Measurements from ENCODE around the gene KRTAP10-4. TPM values are rescaled to one million over a fixed set of nuclear protein-coding genes. Genes with fewer than 3 reads are reported as not detected.
"Not testable (repeated sequence)": the region's sequence is repeated elsewhere in the genome, so short reads cannot be mapped to it uniquely, and the experiment has no call there.

Gene KRTAP10-4
- total and polyA plus RNA-seq, 4 donors, result not detected

DNA sequence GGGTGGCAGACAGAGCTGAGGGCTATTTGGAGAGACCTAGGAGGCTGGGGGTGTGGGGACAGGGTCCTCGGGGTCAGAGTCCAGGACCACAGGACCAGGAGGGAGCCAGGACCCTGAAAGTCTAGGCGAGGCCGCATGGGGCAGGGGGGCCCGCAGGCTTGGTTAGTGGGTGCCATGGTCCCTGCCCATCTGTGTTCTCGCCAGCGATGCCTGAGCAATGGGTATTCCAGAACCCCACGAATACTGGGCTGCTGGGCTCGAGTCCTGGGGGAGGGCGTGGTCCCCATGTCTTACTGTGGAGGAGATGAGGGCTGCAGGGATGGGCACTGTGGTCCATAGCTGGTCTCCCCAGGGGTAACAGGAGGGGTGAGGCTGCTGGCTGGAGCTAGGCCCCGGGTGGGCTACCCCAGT, 16.8 kb downstream of the KRTAP10-4 start:
- 81% methylated on average over 10 of the region's 10 CpGs for WGBS
- H3K4me1 ChIP-seq (ENCODE audit: control insufficient read depth in 4 of 4, insufficient read depth in 4 of 4, low read length in 3 of 4), result peaks cover 1 to 27% (median 16%) of the 10 kb centered on the region in 4 donors
- no peaks in the 10 kb centered on the region for H3K36me3 ChIP-seq (ENCODE audit: control insufficient read depth in 4 of 4, insufficient read depth in 3 of 4, low read depth in 1 of 4, low read length in 3 of 4)
- no peak for DNase-seq (ENCODE audit: low spot score)
- H3K4me3 ChIP-seq (ENCODE audit: low read depth in 1 of 3, low read length in 3 of 3), result no peak overlapping the region
- TF ChIP-seq, protein P1, sequence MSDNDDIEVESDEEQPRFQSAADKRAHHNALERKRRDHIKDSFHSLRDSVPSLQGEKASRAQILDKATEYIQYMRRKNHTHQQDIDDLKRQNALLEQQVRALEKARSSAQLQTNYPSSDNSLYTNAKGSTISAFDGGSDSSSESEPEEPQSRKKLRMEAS (IDR thresholded peaks at IDR 0.05), result no peak
- TF ChIP-seq YY1 (IDR thresholded peaks at IDR 0.05) (no peak), HNF4A (conservative IDR thresholded peaks at IDR 0.05) (no peak), TAF1 (conservative IDR thresholded peaks at IDR 0.05) (no peak)
- no peaks in the 10 kb centered on the region for H3K27me3 ChIP-seq (ENCODE audit: control insufficient read depth in 4 of 4, insufficient read depth in 4 of 4, low read length in 3 of 4)
- H3K9me3 ChIP-seq (ENCODE audit: control insufficient read depth in 4 of 4, low read length in 3 of 4), result peaks cover 0 to 6% (median 0%) of the 10 kb centered on the region in 4 donors
- no peak overlapping the region for H3K27ac ChIP-seq (ENCODE audit: low read depth in 1 of 2, low read length in 2 of 2)
- H3K9ac ChIP-seq (ENCODE audit: low read depth in 1 of 2, low read length in 2 of 2), result no peak overlapping the region

GRCh38 chr21:44590897-44591800, 17.6 kb downstream of the KRTAP10-4 start:
- not testable (repeated sequence) for H3K36me3 ChIP-seq (ENCODE audit: control insufficient read depth in 4 of 4, insufficient read depth in 3 of 4, low read depth in 1 of 4, low read length in 3 of 4); H3K27me3 ChIP-seq (ENCODE audit: control insufficient read depth in 4 of 4, insufficient read depth in 4 of 4, low read length in 3 of 4)

DNA sequence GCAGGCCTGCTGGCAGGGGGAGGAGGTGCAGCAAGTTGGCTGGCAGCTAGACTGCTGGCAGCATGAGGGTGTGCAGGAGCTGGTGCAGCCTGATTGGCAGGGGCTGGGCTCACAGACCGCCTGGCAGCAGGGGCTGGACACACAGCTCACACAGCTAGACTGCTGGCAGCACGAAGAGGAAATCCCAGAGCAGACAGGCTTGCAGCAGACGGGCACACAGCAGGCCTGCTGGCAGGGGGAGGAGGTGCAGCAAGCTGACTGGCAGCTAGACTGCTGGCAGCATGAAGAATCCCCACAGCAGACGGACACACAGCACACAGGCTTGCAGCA, 18.2 kb downstream of the KRTAP10-4 start:
- H3K27ac ChIP-seq (ENCODE audit: low read depth in 1 of 2, low read length in 2 of 2); H3K9me3 ChIP-seq (ENCODE audit: control insufficient read depth in 4 of 4, low read length in 3 of 4); H3K36me3 ChIP-seq (ENCODE audit: control insufficient read depth in 4 of 4, insufficient read depth in 3 of 4, low read depth in 1 of 4, low read length in 3 of 4); H3K27me3 ChIP-seq (ENCODE audit: control insufficient read depth in 4 of 4, insufficient read depth in 4 of 4, low read length in 3 of 4); H3K4me3 ChIP-seq (ENCODE audit: low read depth in 1 of 3, low read length in 3 of 3); H3K9ac ChIP-seq (ENCODE audit: low read depth in 1 of 2, low read length in 2 of 2); DNase-seq (ENCODE audit: low spot score): not testable (repeated sequence)
- 34% methylated on average over 4 of the region's 4 CpGs for WGBS
- H3K4me1 ChIP-seq (ENCODE audit: control insufficient read depth in 4 of 4, insufficient read depth in 4 of 4, low read length in 3 of 4), result peaks cover 1 to 27% (median 16%) of the 10 kb centered on the region in 4 donors

More at GRCh38 chr21:44590897-44591800, 17.6 kb downstream of the KRTAP10-4 start:
- WGBS, result 68% methylated on average over 18 of the region's 19 CpGs
- not testable (repeated sequence) for H3K9ac ChIP-seq (ENCODE audit: low read depth in 1 of 2, low read length in 2 of 2); DNase-seq (ENCODE audit: low spot score); H3K4me3 ChIP-seq (ENCODE audit: low read depth in 1 of 3, low read length in 3 of 3); H3K27ac ChIP-seq (ENCODE audit: low read depth in 1 of 2, low read length in 2 of 2); H3K9me3 ChIP-seq (ENCODE audit: control insufficient read depth in 4 of 4, low read length in 3 of 4)
- H3K4me1 ChIP-seq (ENCODE audit: control insufficient read depth in 4 of 4, insufficient read depth in 4 of 4, low read length in 3 of 4), result peaks cover 1 to 27% (median 16%) of the 10 kb centered on the region in 4 donors

DNA sequence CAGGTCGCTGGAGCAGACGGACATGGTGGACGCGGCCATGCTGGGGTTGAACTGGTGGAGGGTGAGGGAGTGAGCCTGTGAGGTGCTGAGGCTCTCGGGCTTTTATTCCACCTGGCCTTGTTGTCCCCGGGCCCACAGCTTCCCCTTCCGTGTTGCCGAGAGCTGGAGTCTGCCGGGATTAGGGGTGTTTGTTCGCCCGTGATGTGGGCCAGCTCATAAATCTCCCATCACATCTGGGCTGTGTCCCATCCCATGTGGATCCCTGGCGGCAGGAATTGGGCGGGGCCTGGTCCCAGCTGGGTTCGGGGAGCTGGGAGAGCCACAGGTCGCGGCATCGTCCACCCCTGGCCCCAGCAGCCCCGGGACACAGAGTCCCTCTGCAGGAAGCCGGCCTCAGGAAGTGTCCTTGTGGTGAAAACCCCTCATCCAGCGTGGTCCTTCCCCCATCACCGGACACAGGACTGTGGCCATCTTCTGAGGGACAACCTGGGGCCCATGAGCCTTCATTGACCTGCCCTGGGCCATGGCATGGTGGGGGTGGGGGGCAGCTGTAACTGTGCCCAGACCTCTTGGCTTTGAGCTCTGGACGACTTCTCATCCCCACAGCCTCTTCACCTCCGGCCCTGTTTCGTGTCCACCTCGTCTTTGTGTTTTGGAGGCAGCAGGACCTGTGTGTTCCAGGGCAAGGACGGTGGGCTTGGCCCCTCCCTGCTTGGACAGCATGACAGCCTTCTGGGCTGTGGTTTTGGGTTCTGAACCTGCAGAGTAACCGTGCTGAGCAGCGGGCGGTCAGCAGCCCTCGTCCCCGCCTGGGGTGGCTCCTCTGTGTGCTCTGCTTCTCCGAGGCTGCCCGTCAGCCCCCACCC, 19.1 kb downstream of the KRTAP10-4 start, which contains the start of gene KRTAP10-6:
TSS of gene KRTAP10-6 (minus strand) at position 60 of the 866 bp plus-strand sequence. CDS start at position 39, 21 bp downstream.
- no peak within 1 kb of the TSS for H3K9ac ChIP-seq (ENCODE audit: low read depth in 1 of 2, low read length in 2 of 2)
- peaks cover 1 to 27% (median 16%) of the 10 kb centered on the region in 4 donors for H3K4me1 ChIP-seq (ENCODE audit: control insufficient read depth in 4 of 4, insufficient read depth in 4 of 4, low read length in 3 of 4)
- peak within 1 kb of the TSS; percentile 55 to 65 for H3K27ac ChIP-seq (ENCODE audit: low read depth in 1 of 2, low read length in 2 of 2)
- no peak for TF ChIP-seq EGR1 (IDR thresholded peaks at IDR 0.05; ENCODE audit: low read depth in 2 of 2)
- no peak for TF ChIP-seq ATF3 (IDR thresholded peaks at IDR 0.05)
- TF ChIP-seq, protein P1 (IDR thresholded peaks at IDR 0.05), result no peak
- TF ChIP-seq RAD21 (IDR thresholded peaks at IDR 0.05), result no peak
- TF ChIP-seq CTCF (IDR thresholded peaks at IDR 0.05; ENCODE audit: low read depth, low read length, missing input control), result no peak
- no peak for TF ChIP-seq GABPA (IDR thresholded peaks at IDR 0.05 in 1 of 2, conservative IDR thresholded peaks at IDR 0.05 in 1 of 2)
- TF ChIP-seq HNF4A (conservative IDR thresholded peaks at IDR 0.05), result no peak
- TF ChIP-seq REST (IDR thresholded peaks at IDR 0.05), result no peak
- TF ChIP-seq YY1 (IDR thresholded peaks at IDR 0.05), result no peak
- TF ChIP-seq JUND (IDR thresholded peaks at IDR 0.05), result no peak
- no peak for TF ChIP-seq TAF1 (conservative IDR thresholded peaks at IDR 0.05)
- no peak for TF ChIP-seq FOXA2 (IDR thresholded peaks at IDR 0.05)
- TF ChIP-seq FOXA1 (IDR thresholded peaks at IDR 0.05), result no peak
- no peaks in the 10 kb centered on the region for H3K27me3 ChIP-seq (ENCODE audit: control insufficient read depth in 4 of 4, insufficient read depth in 4 of 4, low read length in 3 of 4)
- H3K9me3 ChIP-seq (ENCODE audit: control insufficient read depth in 4 of 4, low read length in 3 of 4), result no peaks in the 10 kb centered on the region
- peak; percentile 32 for DNase-seq (ENCODE audit: low spot score)
- WGBS, result 72% methylated on average over 33 of the region's 33 CpGs
- H3K36me3 ChIP-seq (ENCODE audit: control insufficient read depth in 4 of 4, insufficient read depth in 3 of 4, low read depth in 1 of 4, low read length in 3 of 4), result no peaks in the 10 kb centered on the region
- no peak within 1 kb of the TSS for H3K4me3 ChIP-seq (ENCODE audit: low read depth in 1 of 3, low read length in 3 of 3)
